GM21381 (cell line): ENCODE results near the gene CNPY2.
"Not testable (repeated sequence)": the region's sequence is repeated elsewhere in the genome, so short reads cannot be mapped to it uniquely, and the experiment has no call there.

Experiments used
- ATAC-seq: cut with Tn5 transposase; IDR thresholded peaks from one replicate; pipeline ENCODE4 v1.9.1; 2021; ENCODE audit warnings: mild to moderate bottlenecking, moderate library complexity; ENCODE audit not compliant: unreplicated experiment

Gene CNPY2

GRCh38 chr12:56315622-56316473 lies at the start of gene CNPY2:
CNPY2 (minus strand) TSS chr12:56315988; CDS start chr12:56315217, 771 bp downstream.
- peak; percentile 90 for ATAC-seq

- no peak for ATAC-seq
These were observed 46.6 kb upstream of the CNPY2 start, which contains the start of gene APOF for GRCh38 chr12:56362130-56363059. APOF (minus strand) TSS chr12:56362857; CDS start chr12:56362745, 112 bp downstream.

GRCh38 chr12:56361487-56362129 lies 45.8 kb upstream of the CNPY2 start:
- no peak for ATAC-seq

- ATAC-seq = peak; percentile 94
These were observed 44.3 kb upstream of the CNPY2 start, which contains the start of gene STAT2 for GRCh38 chr12:56359851-56360767. STAT2 (minus strand) TSS chr12:56360107; CDS start chr12:56356571, 3,536 bp downstream.

GRCh38 chr12:56358836-56359532 lies 43.2 kb upstream of the CNPY2 start:
- no peak for ATAC-seq

- ATAC-seq = no peak
These were observed 35.5 kb upstream of the CNPY2 start for GRCh38 chr12:56351325-56351724.

GRCh38 chr12:56350662-56351061 lies 34.9 kb upstream of the CNPY2 start:
- ATAC-seq = no peak

GRCh38 chr12:56348776-56349175 lies 33.0 kb upstream of the CNPY2 start:
- ATAC-seq = no peak

GRCh38 chr12:56347255-56347654 lies 31.5 kb upstream of the CNPY2 start:
- ATAC-seq = not testable (repeated sequence)

- ATAC-seq = no peak
These were observed 30.9 kb upstream of the CNPY2 start for GRCh38 chr12:56346675-56347074.

- not testable (repeated sequence) for ATAC-seq
These were observed 26.5 kb upstream of the CNPY2 start for GRCh38 chr12:56342290-56342689.

- ATAC-seq = no peak
These were observed 25.8 kb upstream of the CNPY2 start for GRCh38 chr12:56341616-56342015.

- ATAC-seq = no peak
These were observed 23.3 kb upstream of the CNPY2 start for GRCh38 chr12:56339158-56339422.

- ATAC-seq = no peak
These were observed 22.7 kb upstream of the CNPY2 start, which contains the start of gene IL23A for GRCh38 chr12:56338308-56339157. IL23A (plus strand) TSS chr12:56338884; CDS start chr12:56339045, 161 bp downstream.

GRCh38 chr12:56337753-56338251 lies 22.0 kb upstream of the CNPY2 start:
- ATAC-seq = no peak

GRCh38 chr12:56336361-56337167 lies 20.8 kb upstream of the CNPY2 start:
- ATAC-seq = no peak

- not testable (repeated sequence) for ATAC-seq
These were observed 19.7 kb upstream of the CNPY2 start for GRCh38 chr12:56335527-56335926.

GRCh38 chr12:56334490-56334793 lies 18.7 kb upstream of the CNPY2 start:
- ATAC-seq = no peak
